K562 (cell line): Measurements from ENCODE around the gene RNF187. TPM values are rescaled to one million over a fixed set of nuclear protein-coding genes. Genes with fewer than 3 reads are reported as not detected.

Source experiments
- DPF2 ChIP-seq: fragments of 450-650 bp; IDR thresholded peaks from 2 replicates; pipeline ENCODE4 v1.6.1; 2016
- EZH2 ChIP-seq: IDR thresholded peaks from 2 replicates; pipeline ENCODE4 v1.6.1; 2012; ENCODE audit warnings: low read depth, mild to moderate bottlenecking, inconsistent platforms, low read length, borderline replicate concordance
- FOXP4 ChIP-seq: sonication (generic); formaldehyde crosslinking; IDR thresholded peaks from 2 replicates; pipeline ENCODE4 v1.8.0; 2022; ENCODE audit warnings: mild to moderate bottlenecking, missing genetic modification reagents, borderline replicate concordance
- KAT7 ChIP-seq: sonication (generic); formaldehyde crosslinking; IDR thresholded peaks from 2 replicates; pipeline ENCODE4 v1.8.0; 2022; ENCODE audit warnings: missing genetic modification reagents, mild to moderate bottlenecking, borderline replicate concordance
- RFX7 ChIP-seq: fragments of 250-450 bp; sonication (Bioruptor Pico); IDR thresholded peaks from 2 replicates; pipeline ENCODE4 v1.5.1; 2021; ENCODE audit warnings: mild to moderate bottlenecking
- SRSF3 ChIP-seq: fragments of 200-400 bp; formaldehyde crosslinking; IDR thresholded peaks from 2 replicates; pipeline ENCODE4 v1.6.1; 2016; ENCODE audit warnings: mild to moderate bottlenecking, low read length, moderate library complexity; ENCODE audit not compliant: insufficient read depth
- STAT6 ChIP-seq: sonication (generic); formaldehyde crosslinking; IDR thresholded peaks from 2 replicates; pipeline ENCODE4 v1.8.1; 2023; ENCODE audit warnings: mild to moderate bottlenecking, missing genetic modification reagents
- ZFP1 ChIP-seq: fragments of 450-650 bp; formaldehyde crosslinking; IDR thresholded peaks from 2 replicates; pipeline ENCODE4 v1.4.0; 2020; ENCODE audit warnings: mild to moderate bottlenecking, mixed read lengths
- ZNF311 ChIP-seq: fragments of 250-450 bp; sonication (Bioruptor Pico); IDR thresholded peaks from 2 replicates; pipeline ENCODE4 v1.4.0; 2020; ENCODE audit warnings: mild to moderate bottlenecking, moderate library complexity
- ZNF639 ChIP-seq, 2 experiments: fragments of 200-800 bp in 1 of 2; sonication (Bioruptor generic) in 1 of 2; sonication (generic) in 1 of 2; formaldehyde crosslinking in 1 of 2; IDR thresholded peaks in 1 of 2; conservative IDR thresholded peaks in 1 of 2; 2 replicates each; pipeline versions ENCODE4 v1.5.0 to v1.6.1; 2016 to 2020; ENCODE audit warnings: missing compliant biosample characterization in 1 of 2, missing genetic modification characterization in 1 of 2, missing genetic modification reagents in 1 of 2
- ZSCAN29 ChIP-seq: fragments of 450-650 bp; IDR thresholded peaks from 2 replicates; pipeline ENCODE4 v1.6.1; 2017
- polyA plus RNA-seq, 8 experiments: library from polyadenylated mRNA; depleted of rRNA in 4 of 8; stranded (reverse) in 5 of 8; unstranded in 3 of 8; fragments of >200 nt; fragmentation: Nextera tagmentation in 2 of 8; fragmentation: Illumina TruSeq in 1 of 8; extraction: Ambion mirVana in 2 of 8; extraction: Trizol in 1 of 8; gene quantifications; 2 replicates each; pipeline versions ENCODE4 v1.2.1 to v1.2.3, GENCODE V29; 2011 to 2014; ENCODE audit warnings: inconsistent platforms in 1 of 8, missing spikeins in 1 of 8
- total RNA-seq, 7 experiments: library from RNA; depleted of rRNA in 6 of 7; stranded (reverse); fragments of >200 nt in 6 of 7; fragmentation: Illumina TruSeq in 2 of 7; extraction: Trizol in 2 of 7; gene quantifications; 2 replicates each; pipeline versions ENCODE4 v1.2.1 to v1.2.3, GENCODE V29; 2011 to 2021; ENCODE audit warnings: low replicate concordance in 1 of 7

Gene RNF187
- total and polyA plus RNA-seq, 9 of the 15 experiments (the other 6 are each of a cell fraction or from before 2014, with no cell fraction given) = 2.3 to 119 (median 41.9) TPM

GRCh38 chr1:228477263-228477662, 9.9 kb upstream of the RNF187 start (continued):
- TF ChIP-seq STAT6 = no peak
- TF ChIP-seq DPF2 = peak; percentile 50
- TF ChIP-seq ZNF311 = no peak
- no peak for TF ChIP-seq FOXP4
- no peak for TF ChIP-seq SRSF3
- no peak for TF ChIP-seq ZNF639 (CRISPR knock-in tag; conservative IDR thresholded peaks at IDR 0.05 in 1 of 2, IDR thresholded peaks at IDR 0.05 in 1 of 2)
- TF ChIP-seq ZFP1 (CRISPR knock-in tag) = no peak
- no peak for TF ChIP-seq EZH2
- no peak for TF ChIP-seq KAT7
- TF ChIP-seq ZSCAN29 = no peak
- no peak for TF ChIP-seq RFX7
